HepG2 (cell line): Measurements from ENCODE around the gene ACBD5. TPM values are rescaled to one million over a fixed set of nuclear protein-coding genes. Genes with fewer than 3 reads are reported as not detected.
A peak's percentile ranks its signal among the peaks of the same experiment; 100 is the strongest.

Experiments
- AKNA ChIP-seq: sonication (generic); formaldehyde crosslinking; IDR thresholded peaks from 2 replicates; pipeline ENCODE4 v1.4.0; 2020; ENCODE audit warnings: missing genetic modification reagents, borderline replicate concordance
- HNF1A ChIP-seq, 2 experiments: sonication (generic) in 1 of 2; formaldehyde crosslinking in 1 of 2; IDR thresholded peaks; 2 replicates each; pipeline versions ENCODE4 v1.4.0 to v1.6.1; 2016 to 2020; ENCODE audit warnings: borderline replicate concordance in 1 of 2, low read depth in 1 of 2, mild to moderate bottlenecking in 1 of 2, missing genetic modification reagents in 1 of 2
- HOMEZ ChIP-seq: IDR thresholded peaks from 2 replicates; pipeline ENCODE4 v1.6.1; 2016; ENCODE audit warnings: low read depth
- KDM5B ChIP-seq: sonication (generic); formaldehyde crosslinking; IDR thresholded peaks from 2 replicates; pipeline ENCODE4 v1.4.0; 2020; ENCODE audit warnings: missing genetic modification reagents, mild to moderate bottlenecking, borderline replicate concordance
- PATZ1 ChIP-seq: sonication (generic); formaldehyde crosslinking; IDR thresholded peaks from 2 replicates; pipeline ENCODE4 v1.4.0; 2020; ENCODE audit warnings: missing genetic modification reagents
- PRDM10 ChIP-seq: sonication (generic); formaldehyde crosslinking; IDR thresholded peaks from 2 replicates; pipeline ENCODE4 v1.4.0; 2020; ENCODE audit warnings: low read depth, missing genetic modification reagents
- TFDP2 ChIP-seq: sonication (generic); formaldehyde crosslinking; IDR thresholded peaks from 2 replicates; pipeline ENCODE4 v1.4.0; 2020; ENCODE audit warnings: missing genetic modification reagents
- polyA plus RNA-seq, 8 experiments: library from polyadenylated mRNA; depleted of rRNA in 3 of 8; stranded (reverse) in 7 of 8; unstranded in 1 of 8; fragments of >200 nt; fragmentation: Illumina TruSeq in 4 of 8; extraction: Trizol in 4 of 8; gene quantifications; 2 replicates each; pipeline versions ENCODE4 v1.2.1 to v1.2.3, GENCODE V29; 2011 to 2016; ENCODE audit warnings: low read depth in 4 of 8, missing spikeins in 1 of 8, mixed read lengths in 1 of 8; ENCODE audit not compliant: insufficient read depth in 1 of 8
- total RNA-seq, 5 experiments: library from RNA; depleted of rRNA; stranded (reverse); fragments of >200 nt; fragmentation: Illumina TruSeq; extraction: Trizol; gene quantifications; 2 replicates each; pipeline ENCODE4 v1.2.3, GENCODE V29; 2016; ENCODE audit warnings: low read depth in 1 of 5

Gene ACBD5
- total and polyA plus RNA-seq, 2 of the 13 experiments (the other 11 are each of a cell fraction or from before 2014, with no cell fraction given) = 10.3 to 14.8 TPM

- TF ChIP-seq PRDM10 (CRISPR knock-in tag) (no peak), HNF1A (IDR thresholded peaks at IDR 0.05; ENCODE audit: low read depth) (no peak), HNF1A (CRISPR knock-in tag; IDR thresholded peaks at IDR 0.05; ENCODE audit: borderline replicate concordance) (no peak), TFDP2 (no peak; the same call in 1 of the 2 replicates), AKNA (CRISPR knock-in tag) (no peak), PATZ1 (CRISPR knock-in tag) (peak; percentile 79; the same call in 1 of the 2 replicates), HOMEZ (no peak), KDM5B (peak; percentile 93)
Observed at GRCh38 chr10:27240212-27241009, at the start of gene ACBD5 (continued).
